Suprapubic skin (tissue), 4 donors: ENCODE data around the gene MAGI1. TPM values are rescaled to one million over a fixed set of nuclear protein-coding genes. Genes with fewer than 3 reads are reported as not detected.

Source experiments
- DNase-seq, 2 donors: peaks; one replicate each; pipeline ENCODE4 v3.0.0-alpha.2; 2019; ENCODE audit warnings: low spot score in 2 of 2
- H3K27ac ChIP-seq: fragments of 200-600 bp; sonication (generic); one replicate; pipeline ENCODE4 v1.5.1; 2019
- H3K27me3 ChIP-seq: fragments of 200-600 bp; sonication (generic); one replicate; pipeline ENCODE4 v1.5.1; 2019
- H3K36me3 ChIP-seq: fragments of 200-600 bp; sonication (generic); one replicate; pipeline ENCODE4 v1.5.1; 2019
- H3K4me1 ChIP-seq: fragments of 200-600 bp; sonication (generic); one replicate; pipeline ENCODE4 v1.5.1; 2019
- H3K4me3 ChIP-seq: fragments of 200-600 bp; sonication (generic); one replicate; pipeline ENCODE4 v1.5.1; 2019; ENCODE audit warnings: mild to moderate bottlenecking
- H3K9me3 ChIP-seq: fragments of 200-600 bp; sonication (generic); one replicate; pipeline ENCODE4 v1.5.1; 2019
- EP300 ChIP-seq: sonication (generic); formaldehyde crosslinking; IDR thresholded peaks from one replicate; pipeline ENCODE4 v1.6.1; 2017; ENCODE audit warnings: antibody characterized with exemption
- POLR2A ChIP-seq, 2 donors: fragments of 450-650 bp; IDR thresholded peaks; one replicate each; pipeline ENCODE4 v1.6.1; 2017; ENCODE audit warnings: antibody characterized with exemption in 2 of 2, mild to moderate bottlenecking in 2 of 2, moderate library complexity in 2 of 2
- POLR2AphosphoS5 ChIP-seq, 3 donors: sonication (generic); formaldehyde crosslinking; IDR thresholded peaks; one replicate each; pipeline ENCODE4 v1.6.1; 2017; ENCODE audit warnings: antibody characterized with exemption in 3 of 3
- WGBS: methylation state at CpG from one replicate; pipeline ENCODE4 v1.1.5; 2018; 5-methylcytosine and 5-hydroxymethylcytosine counted together
- total RNA-seq, 4 donors: library from RNA; depleted of rRNA; stranded (reverse); fragments of >200 nt; gene quantifications; one replicate each; pipeline ENCODE4 v1.1.0, GENCODE V29; 2016
- TF ChIP-seq, protein P1 (sequence below), 2 donors: fragments of 200-600 bp in 1 of 2; fragments of 450-650 bp in 1 of 2; sonication (generic) in 1 of 2; IDR thresholded peaks; one replicate each; pipeline ENCODE4 v1.5.1; 2016 to 2019; ENCODE audit warnings: antibody characterized with exemption in 2 of 2, mild to moderate bottlenecking in 1 of 2, moderate library complexity in 1 of 2

MAGI1 gene
- total RNA-seq, 4 donors from 2014 or later, result 37.9 to 71.5 (median 48.6) TPM

DNA sequence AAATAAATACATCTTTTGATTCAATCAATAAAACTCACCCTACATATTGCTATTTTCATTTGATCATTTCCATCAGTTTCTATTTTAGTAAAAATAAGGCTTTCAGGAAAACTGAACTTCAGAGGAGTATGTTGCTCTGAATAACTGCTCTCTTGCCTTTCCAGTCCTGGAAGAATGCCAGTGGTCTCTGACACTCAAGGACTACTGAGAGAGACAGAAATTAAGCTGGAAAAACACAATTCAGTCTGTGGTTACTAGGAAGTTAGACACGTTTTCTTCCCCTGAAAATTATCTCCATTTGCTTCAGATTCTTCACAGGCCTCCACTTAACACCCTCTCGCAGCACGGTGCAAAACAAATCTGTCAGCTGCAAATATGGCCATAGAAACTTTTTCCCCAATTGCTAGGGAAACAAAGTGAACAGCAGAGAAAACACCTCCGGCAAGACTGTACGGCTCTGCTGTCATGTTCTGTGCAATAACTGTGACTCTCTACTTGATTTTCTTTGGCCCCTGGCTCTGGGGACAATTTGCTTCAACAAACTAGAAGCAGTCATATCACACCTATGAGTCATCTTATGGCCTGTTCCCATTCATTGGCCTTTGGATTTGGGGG is 353.0 kb downstream of the MAGI1 start:
- TF ChIP-seq, protein P1, sequence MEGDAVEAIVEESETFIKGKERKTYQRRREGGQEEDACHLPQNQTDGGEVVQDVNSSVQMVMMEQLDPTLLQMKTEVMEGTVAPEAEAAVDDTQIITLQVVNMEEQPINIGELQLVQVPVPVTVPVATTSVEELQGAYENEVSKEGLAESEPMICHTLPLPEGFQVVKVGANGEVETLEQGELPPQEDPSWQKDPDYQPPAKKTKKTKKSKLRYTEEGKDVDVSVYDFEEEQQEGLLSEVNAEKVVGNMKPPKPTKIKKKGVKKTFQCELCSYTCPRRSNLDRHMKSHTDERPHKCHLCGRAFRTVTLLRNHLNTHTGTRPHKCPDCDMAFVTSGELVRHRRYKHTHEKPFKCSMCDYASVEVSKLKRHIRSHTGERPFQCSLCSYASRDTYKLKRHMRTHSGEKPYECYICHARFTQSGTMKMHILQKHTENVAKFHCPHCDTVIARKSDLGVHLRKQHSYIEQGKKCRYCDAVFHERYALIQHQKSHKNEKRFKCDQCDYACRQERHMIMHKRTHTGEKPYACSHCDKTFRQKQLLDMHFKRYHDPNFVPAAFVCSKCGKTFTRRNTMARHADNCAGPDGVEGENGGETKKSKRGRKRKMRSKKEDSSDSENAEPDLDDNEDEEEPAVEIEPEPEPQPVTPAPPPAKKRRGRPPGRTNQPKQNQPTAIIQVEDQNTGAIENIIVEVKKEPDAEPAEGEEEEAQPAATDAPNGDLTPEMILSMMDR (IDR thresholded peaks at IDR 0.05), result no peak
- TF ChIP-seq POLR2AphosphoS5 (IDR thresholded peaks at IDR 0.05) (no peak), POLR2A (IDR thresholded peaks at IDR 0.05) (no peak), EP300 (no peak)
- no peaks in the 10 kb centered on the region for H3K27me3 ChIP-seq
- DNase-seq, result no peak
- H3K4me3 ChIP-seq, result no peak overlapping the region
- WGBS, result 73% methylated on average over 5 of the region's 5 CpGs
- H3K4me1 ChIP-seq, result peaks cover 8% of the 10 kb centered on the region
- no peaks in the 10 kb centered on the region for H3K9me3 ChIP-seq
- no peak overlapping the region for H3K27ac ChIP-seq
- H3K36me3 ChIP-seq, result no peaks in the 10 kb centered on the region

DNA sequence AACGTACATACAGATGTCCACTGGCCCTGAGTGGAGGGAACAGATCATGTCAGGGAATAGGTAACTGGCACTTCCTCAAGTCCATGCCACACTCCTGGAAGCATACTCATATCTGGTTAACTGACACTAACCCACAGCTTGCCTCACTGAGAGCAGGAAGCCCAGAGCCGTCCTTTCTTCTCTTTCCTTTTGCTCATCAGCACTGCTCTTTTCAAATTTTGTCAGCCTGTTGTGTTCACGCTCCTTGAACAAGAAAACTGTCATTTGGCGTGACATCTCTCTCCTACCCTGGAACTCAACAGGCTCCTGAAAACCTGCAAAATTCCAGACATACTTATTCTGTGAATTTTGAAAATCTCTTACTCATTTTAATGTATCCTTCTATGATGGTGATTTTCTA is 360.2 kb downstream of the MAGI1 start:
- TF ChIP-seq EP300 (no peak), POLR2AphosphoS5 (IDR thresholded peaks at IDR 0.05) (no peak)
- TF ChIP-seq, protein P1 (IDR thresholded peaks at IDR 0.05), result no peak

DNA sequence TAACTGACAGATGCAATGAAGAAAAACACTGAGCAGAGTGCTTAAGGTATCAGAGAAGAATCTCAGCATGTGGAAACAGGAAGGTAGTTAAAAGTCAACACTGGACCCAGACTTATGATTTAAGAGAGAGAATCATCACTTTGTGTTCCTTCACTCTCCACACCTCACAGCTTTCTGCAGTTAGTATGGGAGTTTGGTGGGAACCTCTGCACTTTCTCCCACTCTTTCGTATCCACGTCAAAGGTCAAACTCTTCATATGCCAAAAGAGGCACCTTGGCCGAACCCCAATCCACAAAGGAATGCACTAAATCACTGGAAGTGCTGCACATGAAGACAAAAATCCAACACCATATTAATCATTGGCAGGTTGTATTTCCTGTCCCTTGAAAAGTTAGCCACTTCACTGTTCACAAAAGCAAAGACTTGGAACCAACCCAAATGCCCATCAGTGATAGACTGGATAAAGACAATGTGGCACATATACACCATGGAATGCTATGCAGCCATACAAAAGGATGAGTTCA is 361.2 kb downstream of the MAGI1 start:
- Histone ChIP-seq H3K36me3 (no peaks in the 10 kb centered on the region), H3K4me1 (no peaks in the 10 kb centered on the region), H3K4me3 (no peak overlapping the region), H3K27ac (no peak overlapping the region), H3K9me3 (no peaks in the 10 kb centered on the region), H3K27me3 (no peaks in the 10 kb centered on the region)
- no peak for DNase-seq
- TF ChIP-seq, protein P1 (IDR thresholded peaks at IDR 0.05), result no peak
- TF ChIP-seq EP300 (no peak), POLR2A (IDR thresholded peaks at IDR 0.05) (no peak), POLR2AphosphoS5 (IDR thresholded peaks at IDR 0.05) (no peak)
- 79% methylated on average over 3 of the region's 3 CpGs for WGBS

More for the DNA sequence above, 360.2 kb downstream of the MAGI1 start:
- no peak overlapping the region for H3K4me3 ChIP-seq
- H3K27ac ChIP-seq, result no peak overlapping the region
- no peaks in the 10 kb centered on the region for H3K27me3 ChIP-seq
- no peaks in the 10 kb centered on the region for H3K36me3 ChIP-seq
- WGBS, result 89% methylated on average over 4 of the region's 4 CpGs
- H3K4me1 ChIP-seq, result no peaks in the 10 kb centered on the region
- DNase-seq, result no peak
- no peaks in the 10 kb centered on the region for H3K9me3 ChIP-seq

DNA sequence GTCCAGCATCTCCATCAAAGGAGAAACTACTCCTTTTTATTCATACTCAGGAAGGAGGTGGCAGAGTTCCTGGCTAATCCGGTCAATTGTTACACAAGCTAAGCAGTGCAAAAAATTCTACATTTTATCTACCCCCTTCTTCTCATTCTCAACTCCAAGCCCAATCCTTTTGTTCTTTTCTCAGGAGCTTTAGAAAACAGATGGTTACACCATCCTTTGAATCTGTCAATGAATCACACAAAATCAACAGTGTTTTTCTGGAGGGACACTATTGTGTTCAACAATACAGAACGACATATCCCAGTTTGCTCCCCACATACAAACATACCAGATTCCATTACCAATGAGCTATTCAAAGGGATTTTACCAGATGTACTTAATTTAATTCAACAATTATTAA is 362.1 kb downstream of the MAGI1 start:
- Histone ChIP-seq H3K9me3 (no peaks in the 10 kb centered on the region), H3K27ac (no peak overlapping the region), H3K36me3 (no peaks in the 10 kb centered on the region), H3K4me1 (no peaks in the 10 kb centered on the region), H3K27me3 (no peaks in the 10 kb centered on the region), H3K4me3 (no peak overlapping the region)
- no peak for DNase-seq
- 80% methylated on average over 2 of the region's 2 CpGs for WGBS
- TF ChIP-seq EP300 (no peak), POLR2AphosphoS5 (IDR thresholded peaks at IDR 0.05) (no peak), POLR2A (IDR thresholded peaks at IDR 0.05) (no peak)
- TF ChIP-seq, protein P1 (IDR thresholded peaks at IDR 0.05), result no peak

DNA sequence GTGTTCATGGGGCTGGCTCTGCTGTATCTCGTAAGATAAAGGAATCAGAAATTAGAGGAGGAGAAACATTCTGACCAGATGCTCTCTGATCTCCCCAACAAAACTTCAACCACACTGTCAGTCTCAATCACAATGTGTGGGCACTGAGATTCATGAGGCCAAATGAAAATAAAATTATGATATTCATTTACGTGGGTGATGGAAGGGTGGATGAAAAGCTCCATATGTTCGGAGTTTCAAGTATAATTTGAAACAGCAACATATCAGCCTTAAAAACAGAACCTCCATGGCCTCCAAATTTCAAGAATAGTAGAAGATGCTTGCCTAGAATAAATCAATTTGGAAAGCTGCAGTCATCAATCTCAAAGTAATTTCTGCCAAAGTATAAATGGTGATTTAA is 363.7 kb downstream of the MAGI1 start:
- Histone ChIP-seq H3K36me3 (no peaks in the 10 kb centered on the region), H3K4me3 (no peak overlapping the region), H3K9me3 (no peaks in the 10 kb centered on the region), H3K4me1 (no peaks in the 10 kb centered on the region), H3K27ac (no peak overlapping the region), H3K27me3 (no peaks in the 10 kb centered on the region)
- no peak for DNase-seq
- no peak for TF ChIP-seq POLR2AphosphoS5 (IDR thresholded peaks at IDR 0.05)
- TF ChIP-seq EP300, result no peak
- no peak for TF ChIP-seq POLR2A (IDR thresholded peaks at IDR 0.05)
- TF ChIP-seq, protein P1 (IDR thresholded peaks at IDR 0.05), result no peak
- WGBS, result 78% methylated on average over 3 of the region's 3 CpGs
